GM19043 (cell line): ENCODE data around the gene C11orf24.
"Not testable (repeated sequence)": the region's sequence is repeated elsewhere in the genome, so short reads cannot be mapped to it uniquely, and the experiment has no call there.

Source experiments
- ATAC-seq: cut with Tn5 transposase; IDR thresholded peaks from one replicate; pipeline ENCODE4 v1.9.1; 2021; ENCODE audit warnings: low read depth; ENCODE audit not compliant: unreplicated experiment

Gene C11orf24

DNA sequence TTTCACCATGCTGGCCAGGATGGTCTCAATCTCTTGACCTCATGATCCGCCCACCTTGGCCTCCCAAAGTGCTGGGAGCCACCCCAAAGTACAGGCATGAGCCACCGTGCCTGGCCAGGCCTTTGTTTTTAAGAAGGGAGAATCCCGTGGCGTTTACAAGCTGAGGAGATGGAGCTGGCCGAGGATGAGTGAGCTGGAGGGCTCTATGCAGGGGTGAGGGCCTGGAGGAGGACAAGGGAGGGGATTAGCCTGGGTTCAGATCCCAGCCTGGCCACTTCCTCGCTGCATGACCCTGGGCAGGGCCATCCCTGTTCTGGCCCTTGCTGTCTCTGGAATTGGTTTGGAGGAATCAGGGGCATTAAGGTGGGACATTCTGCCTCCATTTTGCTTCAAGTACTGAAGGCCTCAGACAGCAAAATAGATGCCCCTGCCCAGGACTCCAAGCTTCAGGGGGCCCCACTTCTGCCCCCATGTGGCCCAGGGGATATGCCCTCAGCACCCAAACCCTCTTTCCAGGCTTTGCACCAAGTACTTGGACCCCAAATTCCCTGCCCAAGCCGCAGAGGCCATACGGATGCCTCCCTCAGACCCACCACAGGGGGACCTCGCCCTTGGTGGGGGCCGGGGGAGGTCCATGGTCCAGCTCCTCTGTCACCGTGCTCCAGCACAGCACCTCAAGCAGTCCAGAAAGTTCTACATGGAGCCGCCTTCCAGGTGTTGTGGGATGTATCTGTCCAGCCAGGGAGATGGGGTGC is 28.5 kb upstream of the C11orf24 start:
- ATAC-seq = no peak

DNA sequence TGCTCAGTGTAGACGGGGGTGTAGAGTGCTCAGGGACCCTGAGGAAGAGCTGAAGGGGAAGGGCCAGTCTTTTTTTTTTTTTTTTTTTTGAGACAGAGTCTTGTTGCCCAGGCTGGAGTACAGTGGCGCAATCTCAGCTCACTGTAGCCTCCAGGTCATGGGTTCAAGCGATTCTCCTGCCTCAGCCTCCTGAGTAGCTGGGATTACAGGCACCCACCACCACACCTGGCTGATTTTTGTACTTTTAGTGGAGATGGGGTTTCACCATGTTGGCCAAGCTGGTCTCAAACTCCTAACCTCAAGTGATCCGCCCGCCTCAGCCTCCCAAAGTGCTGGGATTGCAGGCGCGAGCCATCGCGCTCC is 27.7 kb upstream of the C11orf24 start:
- not testable (repeated sequence) for ATAC-seq

DNA sequence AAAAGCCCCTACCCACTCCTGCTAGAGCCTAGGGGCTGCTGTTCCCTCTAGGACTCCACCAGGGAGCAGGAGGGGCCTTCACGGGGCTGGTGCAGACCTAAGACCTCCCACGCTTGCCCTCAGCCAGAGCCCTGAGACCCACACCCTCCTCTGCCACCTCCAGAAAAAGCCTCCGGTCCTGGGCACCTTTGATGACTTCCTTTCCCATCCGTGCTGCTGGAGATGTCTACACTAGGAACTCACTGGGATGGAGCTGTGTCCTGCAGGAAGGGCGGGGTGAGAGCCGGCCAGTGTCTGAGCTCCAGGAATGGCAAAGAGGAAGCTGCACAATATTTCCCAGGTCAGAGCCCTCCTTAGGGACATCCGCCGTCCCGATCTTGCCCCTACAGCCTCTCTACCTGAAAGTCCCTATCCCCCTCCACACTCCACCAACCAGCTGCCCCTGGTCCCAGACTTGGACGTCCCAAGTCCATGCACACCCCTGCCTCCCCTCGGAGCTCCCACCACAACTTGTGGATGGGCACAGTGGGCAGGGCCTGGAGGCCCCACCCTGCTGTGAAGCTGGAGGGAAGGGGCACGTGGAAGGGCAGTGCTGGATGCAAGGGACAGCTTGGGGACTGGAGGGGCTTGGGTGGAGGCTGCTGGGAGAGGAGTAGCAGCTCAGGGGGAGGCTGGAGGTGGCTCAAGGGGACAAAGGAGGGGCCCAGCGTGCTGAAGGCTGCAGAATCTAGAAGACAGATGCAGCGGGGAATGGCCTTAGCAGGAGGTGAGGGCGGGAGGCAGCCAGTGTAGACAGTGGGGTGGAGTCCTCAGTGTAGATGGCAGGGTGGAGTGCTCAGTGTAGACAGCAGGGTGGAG is 27.1 kb upstream of the C11orf24 start:
- ATAC-seq = no peak

DNA sequence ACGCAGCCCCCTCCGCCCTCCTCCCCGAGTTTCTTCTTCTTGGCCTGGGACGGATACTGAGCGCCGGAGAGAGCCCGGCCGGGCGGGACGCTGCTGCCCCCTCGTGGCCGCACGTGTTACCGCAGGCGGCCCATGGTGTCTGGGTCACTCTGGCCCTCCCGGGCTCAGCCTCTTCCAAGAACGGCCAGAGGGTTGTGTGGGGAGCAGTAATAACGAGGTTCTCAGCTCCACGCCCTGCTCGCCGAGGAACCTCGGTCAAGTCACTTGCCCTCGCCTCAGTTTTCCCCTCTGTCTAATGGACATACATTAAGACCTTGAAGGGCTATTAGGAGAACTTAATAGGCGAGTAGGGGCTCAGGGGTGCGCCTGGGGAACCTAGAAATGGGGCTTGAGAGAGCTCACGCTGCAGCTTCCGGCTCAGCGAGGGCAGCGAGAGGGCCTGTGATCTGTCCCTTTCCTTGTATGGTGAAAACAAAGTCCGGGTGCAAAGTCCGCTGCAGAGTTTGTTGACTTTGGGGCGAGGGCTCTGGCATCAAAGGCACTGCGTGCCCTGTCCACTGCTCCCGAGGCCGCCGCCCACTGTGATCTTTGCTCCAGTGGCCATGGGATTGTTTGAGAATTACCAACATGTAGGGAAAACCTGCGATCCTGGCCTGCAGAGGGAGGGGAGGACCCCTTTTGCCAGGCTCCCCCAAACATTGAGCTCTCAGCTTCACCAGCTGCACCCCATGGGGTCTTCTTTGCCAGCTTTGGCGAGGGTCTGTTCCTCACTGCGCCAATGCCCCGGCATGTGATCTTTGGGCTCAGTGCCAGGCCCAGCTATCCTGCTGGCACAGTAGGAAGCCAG is 26.3 kb upstream of the C11orf24 start:
- no peak for ATAC-seq

DNA sequence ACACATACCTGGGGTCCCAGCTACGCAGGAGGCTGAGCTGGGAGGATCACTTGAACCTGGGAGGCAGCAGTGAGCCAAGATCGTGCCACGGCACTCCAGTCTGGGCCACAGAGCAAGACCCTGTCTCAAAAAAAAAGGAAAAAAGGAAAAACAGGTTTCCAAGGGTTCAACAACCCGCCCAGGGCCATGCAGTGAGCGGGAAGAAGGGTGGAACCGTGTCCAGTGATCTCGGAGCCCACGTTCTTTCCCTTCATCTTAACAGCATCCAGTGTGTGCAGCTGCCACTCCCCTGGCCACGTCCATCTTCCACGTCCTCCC is 25.7 kb upstream of the C11orf24 start:
- ATAC-seq = no peak

DNA sequence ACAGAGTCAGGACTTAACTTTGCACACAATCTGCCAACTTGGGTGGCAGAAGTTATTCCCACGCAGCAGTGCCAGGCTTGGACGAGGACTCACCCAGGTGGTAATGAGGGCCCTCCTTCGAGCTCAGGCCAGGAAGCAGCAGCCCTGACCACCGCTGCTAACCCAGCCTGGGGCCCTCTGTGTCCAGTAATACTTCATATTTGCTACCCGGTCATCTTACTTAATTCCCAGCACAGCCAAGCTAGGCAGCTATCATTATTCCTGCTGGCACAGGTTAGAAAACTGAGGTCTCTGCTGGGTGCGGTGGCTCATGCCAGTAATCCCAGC is 25.2 kb upstream of the C11orf24 start:
- ATAC-seq = no peak

DNA sequence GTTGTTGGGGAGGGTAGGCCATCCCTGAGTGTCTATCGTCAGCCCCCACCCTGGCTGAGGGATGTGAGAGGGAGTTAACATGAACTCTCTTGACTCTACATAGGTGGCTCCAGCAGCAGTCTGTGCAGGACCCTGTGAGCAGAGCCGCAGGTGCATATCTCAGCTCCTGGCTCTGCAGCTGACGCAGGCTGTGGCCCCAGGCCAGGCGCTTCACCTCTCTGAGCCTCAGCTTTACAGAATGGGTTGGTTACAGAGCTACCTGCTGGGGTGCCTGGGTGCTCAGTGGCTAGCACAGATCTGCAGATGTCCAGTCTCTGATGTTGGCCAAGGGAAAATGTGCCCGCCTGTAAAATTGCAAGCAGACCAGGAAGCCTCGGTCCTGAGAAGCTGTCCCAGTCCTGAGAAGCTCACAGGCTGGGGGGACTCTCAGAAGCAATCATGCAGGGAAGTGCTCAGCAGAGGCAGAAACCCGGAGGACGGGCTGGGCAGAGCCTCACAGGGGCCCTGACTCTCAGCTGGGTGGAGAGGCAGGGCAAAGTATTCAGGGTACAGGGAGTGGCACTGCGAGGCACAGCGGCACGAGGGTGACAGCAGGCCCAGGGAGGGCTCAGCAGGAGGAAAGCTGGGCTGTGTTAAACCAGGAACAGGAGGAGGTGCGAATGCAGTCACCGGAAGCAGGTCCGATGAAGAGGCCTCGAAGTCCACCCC is 24.7 kb upstream of the C11orf24 start:
- ATAC-seq = no peak

DNA sequence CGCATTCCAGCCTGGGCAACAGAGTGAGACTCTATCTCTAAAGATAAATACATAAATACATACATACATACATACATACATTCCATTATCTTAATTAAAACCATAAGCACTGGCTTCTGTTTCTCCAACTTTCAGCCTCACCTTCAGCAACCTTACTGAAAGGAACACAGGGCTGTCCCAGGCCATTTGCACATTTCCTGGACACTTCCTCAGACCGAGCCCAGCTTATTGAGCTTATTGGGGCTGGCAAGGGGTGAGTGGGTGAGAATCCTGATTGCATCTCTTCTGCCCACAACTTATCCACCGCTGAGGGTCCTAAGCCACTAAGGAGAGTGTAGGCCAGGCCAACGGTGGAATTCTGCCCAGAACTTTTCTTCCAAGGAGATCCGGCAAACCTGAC is 24.2 kb upstream of the C11orf24 start:
- ATAC-seq = no peak

DNA sequence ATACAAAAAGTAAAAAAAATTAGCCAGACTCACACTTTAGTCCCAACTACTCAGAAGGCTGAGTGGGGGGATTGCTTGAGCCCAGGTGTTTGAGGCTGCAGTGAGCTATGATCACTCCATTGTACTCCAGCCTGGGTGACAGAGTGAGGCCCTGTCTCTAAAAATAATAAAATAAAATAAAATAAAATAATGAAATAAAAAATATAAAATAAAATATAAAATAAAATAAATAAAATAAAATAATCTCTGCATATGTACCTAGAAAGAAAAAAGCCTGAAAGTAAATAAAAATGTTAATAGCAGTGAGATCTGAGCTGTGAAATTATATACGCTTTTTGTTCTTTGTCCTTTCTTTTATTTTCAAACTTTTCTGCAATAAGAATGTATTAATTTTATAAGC is 23.5 kb upstream of the C11orf24 start:
- ATAC-seq = no peak

DNA sequence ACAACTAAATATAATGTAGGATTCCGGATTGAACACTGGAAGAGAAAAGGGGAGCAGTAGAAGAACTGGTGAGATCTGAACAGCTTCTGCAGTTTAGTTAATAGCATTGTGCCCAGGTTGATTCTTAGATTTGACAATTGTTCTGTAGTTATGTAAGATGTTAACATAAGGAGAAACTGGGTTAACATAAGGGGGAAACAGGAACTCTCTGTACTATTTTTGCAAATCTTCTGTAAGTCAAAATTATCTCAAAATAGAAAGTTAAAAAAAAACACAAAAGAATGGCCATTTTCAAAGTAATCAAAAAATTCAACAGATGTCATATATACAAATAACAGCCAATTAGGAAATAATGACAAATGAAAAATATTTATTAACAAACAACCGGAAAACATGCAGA is 21.9 kb upstream of the C11orf24 start:
- no peak for ATAC-seq

DNA sequence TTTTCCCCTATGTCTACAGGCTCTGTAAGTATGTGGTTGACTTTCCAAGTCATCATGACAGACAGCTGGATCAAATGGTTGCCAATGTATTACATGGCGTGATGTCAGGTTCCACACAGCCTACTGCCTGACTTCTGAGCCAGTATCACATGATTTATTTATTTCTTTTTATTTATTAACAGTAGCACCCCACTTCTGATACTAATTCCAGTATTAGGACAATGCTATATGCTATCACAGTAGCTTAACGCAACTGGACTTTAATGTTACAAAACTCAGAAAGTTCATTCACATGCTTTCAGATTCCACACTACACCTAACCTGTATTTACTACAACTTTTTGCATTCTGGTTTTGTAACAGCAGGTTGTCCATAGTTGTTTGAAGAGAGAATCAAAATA is 17.7 kb upstream of the C11orf24 start:
- ATAC-seq = no peak

DNA sequence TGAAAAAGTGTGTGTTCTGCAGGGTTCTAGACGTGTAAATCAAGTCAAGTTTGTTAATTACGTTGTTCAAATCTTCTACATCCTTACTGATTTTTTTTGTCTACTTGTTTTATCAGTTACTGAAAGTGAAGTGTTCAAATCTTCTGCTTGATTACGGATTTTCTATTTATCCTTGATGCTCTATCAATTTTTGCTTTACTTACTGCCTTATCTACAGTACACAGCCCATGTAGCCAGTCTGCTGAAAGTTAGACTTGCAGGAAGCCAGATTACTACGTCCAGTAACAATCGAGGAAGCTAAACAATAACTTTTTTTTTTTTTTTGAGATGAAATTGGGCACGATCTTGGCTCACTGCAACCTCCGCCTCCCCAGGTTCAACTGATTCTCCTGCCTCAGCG is 15.6 kb upstream of the C11orf24 start:
- no peak for ATAC-seq

DNA sequence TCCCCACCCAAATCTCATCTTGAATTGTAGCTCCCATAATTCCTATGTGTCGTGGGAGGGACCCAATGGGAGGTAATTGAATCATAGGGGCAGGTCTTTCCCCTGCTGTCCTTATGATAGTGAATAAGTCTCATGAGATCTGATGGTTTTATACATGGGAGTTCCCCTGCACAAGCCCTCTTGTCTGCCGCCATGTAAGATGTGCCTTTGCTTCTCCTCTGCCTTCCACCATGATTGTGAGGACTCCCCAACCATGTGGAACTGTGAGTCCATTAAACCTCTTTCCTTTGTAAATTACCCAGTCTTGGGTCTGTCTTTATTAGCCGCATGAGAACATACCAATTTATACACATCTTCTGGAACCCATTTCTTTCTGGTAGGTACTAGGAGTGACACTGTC is 12.8 kb upstream of the C11orf24 start:
- not testable (repeated sequence) for ATAC-seq

DNA sequence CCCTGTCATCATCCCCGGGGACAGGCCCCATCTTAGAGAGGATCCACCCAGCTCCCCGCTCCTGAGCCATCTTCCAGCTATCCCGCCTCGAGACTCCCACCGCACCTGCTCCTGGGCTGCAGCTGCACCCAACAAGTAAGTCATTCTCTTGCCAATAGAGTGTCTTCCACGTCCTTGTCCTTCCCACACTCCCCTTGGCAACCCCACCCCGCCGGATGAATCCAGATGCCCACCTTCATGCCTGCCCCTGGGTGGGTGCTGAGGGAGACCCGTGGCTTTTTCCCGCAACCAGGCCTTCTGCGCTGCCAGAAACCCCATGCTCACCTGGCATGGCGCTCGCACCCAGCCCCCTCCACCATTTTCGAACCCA is 11.1 kb upstream of the C11orf24 start:
- no peak for ATAC-seq

DNA sequence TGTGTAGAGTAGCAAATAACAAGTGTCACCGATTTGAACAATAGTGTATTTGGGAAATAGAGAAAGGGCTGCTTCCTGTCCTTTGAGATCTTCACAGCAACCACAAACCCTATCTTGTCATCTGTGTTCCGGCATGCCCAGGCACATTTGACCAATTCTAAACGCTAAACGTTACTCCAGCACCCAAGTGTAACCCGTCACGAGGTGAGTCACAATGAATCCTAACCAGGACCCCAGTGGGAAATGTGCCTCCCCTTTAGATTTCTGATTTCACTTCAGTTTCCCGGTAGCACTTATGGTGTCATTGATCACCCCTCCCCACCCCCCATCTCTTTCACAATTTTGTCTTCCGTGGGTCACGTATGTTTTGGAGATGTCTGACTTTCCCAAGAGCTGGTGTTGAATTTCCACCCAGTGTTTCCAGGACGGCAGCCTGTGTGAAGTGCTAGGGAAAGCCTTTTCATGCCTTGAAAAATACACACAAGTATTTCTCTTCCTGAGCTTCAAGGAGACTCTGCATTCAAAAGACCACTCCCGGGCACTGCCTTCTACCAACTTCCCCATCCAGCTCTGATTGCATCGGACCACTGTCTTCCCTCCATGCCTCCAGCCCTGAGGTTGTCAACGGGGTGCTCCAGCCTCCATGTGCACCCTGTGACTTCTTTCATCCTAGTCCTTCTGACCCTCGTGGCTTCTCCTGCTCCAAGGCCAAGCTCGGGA is 10.5 kb upstream of the C11orf24 start:
- no peak for ATAC-seq

DNA sequence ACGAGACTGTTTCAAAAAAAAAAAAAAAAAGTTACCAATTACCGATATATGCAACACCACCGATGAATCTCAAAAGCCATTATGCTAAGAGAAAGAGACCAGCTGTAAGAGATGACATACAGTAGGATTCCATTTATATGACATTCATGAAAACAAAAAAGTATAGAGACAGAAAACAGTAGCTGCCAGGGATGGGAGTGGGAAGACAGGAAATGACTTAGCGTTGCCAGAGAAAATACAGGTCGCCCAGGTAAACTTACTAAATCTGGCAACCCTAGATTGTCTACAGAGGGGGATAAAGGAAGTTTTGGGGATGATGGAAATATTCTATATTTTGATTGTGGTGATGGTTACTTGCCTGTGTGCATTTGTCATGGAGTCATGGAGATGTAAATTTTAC is 7.9 kb upstream of the C11orf24 start:
- no peak for ATAC-seq

DNA sequence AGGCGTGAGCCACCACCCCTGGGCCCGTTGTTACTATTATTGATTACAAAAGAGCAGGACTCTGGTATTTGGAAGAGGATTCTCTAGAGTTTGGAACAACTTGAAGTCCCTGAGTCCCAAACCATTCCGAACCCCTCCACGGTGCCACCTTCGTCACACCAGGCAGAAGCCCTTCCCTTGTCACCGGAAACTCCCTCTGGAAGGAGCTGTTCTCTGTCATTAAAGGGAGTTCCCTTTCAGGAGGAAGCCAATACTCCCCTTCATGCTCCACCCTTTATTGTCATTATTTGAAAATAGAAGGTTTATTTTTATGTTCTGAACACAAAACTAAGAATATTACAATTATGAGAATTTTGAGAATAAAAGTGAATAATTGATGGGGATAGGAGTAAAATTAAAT is 5.1 kb upstream of the C11orf24 start:
- no peak for ATAC-seq

DNA sequence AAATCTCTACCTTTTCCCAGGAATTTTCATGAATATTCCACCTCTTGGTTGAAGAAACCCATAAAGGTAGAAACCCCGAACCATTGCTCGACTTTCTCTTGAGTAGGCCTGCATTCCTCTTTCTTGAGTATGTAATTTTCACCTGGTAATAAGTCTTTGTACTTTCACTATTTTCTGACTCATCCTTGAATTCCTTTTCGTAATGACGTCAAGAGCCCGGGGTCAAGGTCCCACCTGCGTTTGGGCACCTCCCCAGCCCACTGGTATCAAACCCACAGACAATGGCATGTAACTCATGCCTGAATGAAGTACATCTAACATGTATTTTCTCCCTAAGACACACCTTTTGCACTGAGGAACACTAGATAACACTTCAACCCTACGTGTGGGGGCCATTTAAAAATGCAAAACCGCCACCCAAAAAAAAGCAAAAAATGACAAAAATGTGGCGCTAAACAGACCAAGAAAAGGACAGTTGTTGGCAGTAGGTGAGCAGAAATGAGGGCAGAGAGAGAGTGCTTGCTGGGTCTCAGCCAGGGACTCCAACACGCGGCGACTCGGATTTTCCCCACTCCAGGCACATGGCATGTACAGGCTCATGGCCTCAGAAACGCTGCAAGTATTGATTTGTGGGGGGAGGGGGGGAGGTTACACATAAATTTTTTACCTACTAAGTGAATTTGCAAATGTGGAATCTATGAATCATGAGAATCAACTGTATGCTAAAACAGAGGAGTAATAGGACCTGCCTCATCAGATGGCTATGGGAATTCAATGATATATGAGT is 4.1 kb upstream of the C11orf24 start:
- no peak for ATAC-seq

DNA sequence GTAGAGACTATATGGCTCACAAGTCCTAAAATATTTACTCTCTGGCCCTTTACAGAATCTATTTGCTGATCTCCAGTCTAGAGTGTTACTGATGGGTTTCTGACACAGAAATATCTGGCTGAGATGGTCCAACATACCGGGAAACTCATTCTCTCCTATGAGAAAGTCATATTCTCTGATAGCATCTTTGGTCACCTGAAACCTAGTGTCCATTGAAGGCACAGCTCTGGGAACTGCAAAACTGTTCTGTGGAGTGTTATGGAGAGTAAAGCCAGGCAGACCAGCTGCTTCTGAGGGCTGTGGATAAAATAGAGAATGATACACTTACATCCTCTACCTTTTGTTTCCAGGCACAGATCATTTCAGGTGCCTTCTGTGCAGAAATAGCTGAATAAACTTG is 2.5 kb upstream of the C11orf24 start:
- no peak for ATAC-seq
